Rectal smooth muscle tissue (tissue), 1 donor: ENCODE results near the gene BTN1A1.
"Not testable (repeated sequence)": the region's sequence is repeated elsewhere in the genome, so short reads cannot be mapped to it uniquely, and the experiment has no call there.

Experiments used
- H3K27ac ChIP-seq: one replicate; pipeline ENCODE4 v1.7.0; 2013; ENCODE audit warnings: low read depth, low read length, inconsistent platforms
- H3K27me3 ChIP-seq: one replicate; pipeline ENCODE4 v1.7.0; 2013; ENCODE audit warnings: low read length; ENCODE audit not compliant: control insufficient read depth, insufficient read depth
- H3K36me3 ChIP-seq: one replicate; pipeline ENCODE4 v1.7.0; 2013; ENCODE audit warnings: low read length; ENCODE audit not compliant: control insufficient read depth, insufficient read depth
- H3K4me1 ChIP-seq: one replicate; pipeline ENCODE4 v1.7.0; 2013; ENCODE audit warnings: low read length; ENCODE audit not compliant: control insufficient read depth, insufficient read depth
- H3K4me3 ChIP-seq: one replicate; pipeline ENCODE4 v1.7.0; 2013; ENCODE audit warnings: low read length
- H3K9ac ChIP-seq: one replicate; pipeline ENCODE4 v1.7.0; 2013; ENCODE audit warnings: low read length

BTN1A1 gene

DNA sequence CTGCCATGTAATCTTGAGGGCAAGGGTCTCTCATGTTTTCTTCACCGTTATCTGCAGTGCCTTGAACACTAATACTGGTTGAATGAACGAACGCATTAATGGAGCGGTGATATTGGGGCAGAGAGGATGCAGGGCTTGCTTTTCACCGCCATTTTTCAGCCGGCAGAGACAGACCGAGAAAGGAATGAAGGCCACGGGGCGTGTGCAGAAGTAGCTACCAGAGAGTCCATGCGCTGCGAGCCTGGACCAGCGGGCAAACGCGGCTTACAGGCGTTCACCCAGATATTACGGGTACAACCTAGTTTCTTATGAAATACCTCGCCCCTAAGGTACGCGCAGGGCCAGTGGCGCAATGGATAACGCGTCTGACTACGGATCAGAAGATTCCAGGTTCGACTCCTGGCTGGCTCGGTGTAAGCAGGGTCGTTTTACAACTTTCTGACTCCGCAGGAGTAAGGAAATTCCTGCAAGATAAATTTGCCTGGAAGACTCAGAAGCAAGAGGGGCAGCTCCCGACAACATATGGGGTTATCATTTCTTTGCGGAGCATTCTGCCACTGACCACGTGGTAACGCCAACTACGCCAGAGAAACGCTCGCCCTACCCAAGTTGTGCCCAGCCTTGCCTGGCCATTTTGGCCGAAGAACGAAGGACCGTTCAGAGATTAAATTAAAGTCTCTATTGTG, 37.2 kb downstream of the BTN1A1 start:
- peaks cover 16% of the 10 kb centered on the region for H3K4me1 ChIP-seq
- H3K36me3 ChIP-seq: no peaks in the 10 kb centered on the region
- H3K27ac ChIP-seq: peak overlapping the region; percentile 97
- H3K9ac ChIP-seq: peak overlapping the region; percentile 63
- no peaks in the 10 kb centered on the region for H3K27me3 ChIP-seq
- H3K4me3 ChIP-seq: peak overlapping the region; percentile 82

DNA sequence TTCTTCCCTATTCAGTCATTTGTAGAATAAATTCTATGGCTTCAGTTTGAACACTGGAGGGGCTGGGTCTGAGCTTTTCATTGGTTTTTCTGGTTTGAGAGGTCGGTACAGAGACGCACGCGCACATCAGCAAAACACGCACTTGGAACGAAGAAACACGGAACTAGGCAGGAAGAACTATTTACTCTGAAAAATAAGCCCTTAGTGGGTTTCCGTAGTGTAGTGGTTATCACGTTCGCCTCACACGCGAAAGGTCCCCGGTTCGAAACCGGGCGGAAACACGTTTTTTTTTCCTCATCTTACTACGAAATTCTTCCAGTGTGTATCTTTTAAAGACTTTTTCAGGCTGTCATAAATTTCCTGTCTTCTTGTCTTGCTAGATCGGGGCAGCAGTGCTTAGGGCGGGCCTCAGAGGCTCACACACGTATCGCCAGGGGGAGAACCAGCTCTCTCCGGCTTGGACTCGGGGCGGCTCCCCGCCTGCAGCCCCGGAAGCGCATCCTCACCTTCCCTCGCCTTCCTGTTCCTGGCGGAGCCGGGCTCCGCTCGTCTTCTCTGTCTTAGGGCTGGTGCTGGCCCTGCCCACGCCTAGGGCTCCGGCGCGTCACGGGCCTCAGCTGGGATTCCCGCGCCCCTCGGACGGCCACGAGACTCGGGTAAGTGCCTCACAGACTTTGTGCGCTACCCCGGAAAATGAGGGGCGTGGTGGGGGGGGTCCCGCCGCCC, 37.9 kb downstream of the BTN1A1 start, which contains the start of gene HMGN4:
TSS of gene HMGN4 (plus strand) at position 521 of the 726 bp plus-strand sequence. CDS start 6,841 bp downstream, outside the sequence.
- Histone ChIP-seq H3K27me3 (no peaks in the 10 kb centered on the region), H3K4me1 (peaks cover 16% of the 10 kb centered on the region), H3K9ac (peak within 1 kb of the TSS; percentile 90)

DNA sequence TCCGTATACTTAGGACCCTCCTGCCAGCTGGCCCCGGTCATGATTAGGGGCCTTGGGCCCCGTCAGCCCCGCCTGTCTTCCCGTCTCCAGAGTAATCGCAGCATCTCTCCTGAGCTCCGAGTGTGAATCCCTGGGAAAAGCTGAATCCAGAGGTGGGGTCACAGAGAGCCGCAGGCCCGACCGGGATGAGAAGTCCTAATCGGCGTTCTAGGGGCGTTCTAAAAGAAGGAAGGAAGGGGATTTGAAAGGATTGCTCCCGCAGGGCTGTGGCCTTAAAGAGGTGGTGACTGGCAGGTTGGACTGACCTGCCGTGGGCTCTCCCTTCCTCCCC, 38.4 kb downstream of the BTN1A1 start:
- no peaks in the 10 kb centered on the region for H3K27me3 ChIP-seq
- H3K36me3 ChIP-seq: no peaks in the 10 kb centered on the region
- H3K4me3 ChIP-seq: peak overlapping the region; percentile 82
- H3K9ac ChIP-seq: peak overlapping the region; percentile 90
- peak overlapping the region; percentile 97 for H3K27ac ChIP-seq
- peaks cover 16% of the 10 kb centered on the region for H3K4me1 ChIP-seq

More for the DNA sequence above, 37.9 kb downstream of the BTN1A1 start, which contains the start of gene HMGN4:
- no peaks in the 10 kb centered on the region for H3K36me3 ChIP-seq
- peak within 1 kb of the TSS; percentile 82 for H3K4me3 ChIP-seq
- H3K27ac ChIP-seq: peak within 1 kb of the TSS; percentile 97

DNA sequence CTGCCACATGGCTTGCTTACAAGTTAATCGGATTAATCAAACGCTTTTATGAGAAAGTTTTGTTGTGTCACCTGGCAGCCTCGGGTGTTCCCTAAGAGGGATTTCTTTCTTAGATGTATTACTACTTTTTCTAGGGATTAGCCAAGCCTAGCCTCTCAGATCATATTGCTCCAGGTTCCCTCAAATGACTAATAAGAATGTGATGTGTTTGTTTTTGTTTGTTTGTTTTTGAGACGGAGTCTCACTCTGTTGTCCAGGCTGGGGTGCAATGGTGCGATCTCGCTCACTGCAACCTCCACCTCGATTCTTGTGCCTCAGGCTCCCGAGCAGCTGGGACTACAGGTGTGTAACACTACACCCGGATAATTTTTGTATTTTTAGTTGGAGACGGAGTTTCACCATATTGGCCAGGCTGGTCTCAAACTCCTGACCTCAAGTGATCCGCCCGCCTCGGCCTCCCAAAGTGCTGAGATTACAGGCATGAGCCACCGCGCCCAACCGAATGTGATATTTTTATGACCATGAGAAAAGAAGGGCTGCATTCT, 39.0 kb downstream of the BTN1A1 start:
- Histone ChIP-seq H3K36me3 (no peaks in the 10 kb centered on the region), H3K27ac (peak overlapping the region; percentile 97), H3K4me3 (peak overlapping the region; percentile 82), H3K9ac (no peak overlapping the region), H3K4me1 (peaks cover 16% of the 10 kb centered on the region), H3K27me3 (no peaks in the 10 kb centered on the region)

DNA sequence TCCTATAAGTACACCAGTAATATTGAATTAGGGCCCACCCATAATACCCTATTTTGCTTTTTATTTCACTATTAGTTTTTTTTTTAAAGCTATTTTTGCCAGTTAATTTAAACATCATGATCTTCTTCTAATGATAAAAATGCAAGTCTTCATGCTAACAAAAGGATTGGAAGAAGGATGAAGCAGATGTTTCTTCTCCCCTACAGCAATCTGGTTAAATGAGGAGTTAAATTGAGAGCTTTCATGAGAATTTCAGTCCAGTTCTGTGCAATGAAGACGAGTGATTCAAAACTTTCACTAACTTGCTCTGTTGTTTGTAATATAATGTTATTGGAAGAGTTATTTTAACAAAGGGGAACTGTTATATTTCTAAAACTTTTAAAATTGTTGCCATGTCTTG, 41.5 kb downstream of the BTN1A1 start:
- Histone ChIP-seq H3K27me3 (no peaks in the 10 kb centered on the region), H3K9ac (no peak overlapping the region), H3K27ac (no peak overlapping the region), H3K4me1 (peaks cover 10% of the 10 kb centered on the region), H3K4me3 (no peak overlapping the region), H3K36me3 (peaks cover 6% of the 10 kb centered on the region)

DNA sequence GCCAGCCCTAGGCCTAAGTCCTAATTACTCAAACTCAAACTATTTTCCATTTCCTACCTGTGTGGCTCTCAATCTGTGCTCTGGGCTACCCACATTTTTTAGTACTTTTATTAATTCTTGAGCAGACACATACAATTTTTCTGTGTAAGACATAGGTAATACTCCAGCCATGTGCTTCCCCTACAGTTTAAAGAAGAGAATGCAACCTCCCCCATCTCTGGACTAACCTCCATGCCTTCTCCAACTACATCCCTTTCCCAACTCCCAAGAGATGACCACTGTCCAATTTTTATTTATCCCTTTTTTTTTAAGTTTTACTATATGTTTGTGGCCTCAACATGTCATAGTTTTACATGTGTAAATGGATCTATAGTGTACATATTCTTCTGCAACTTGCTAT, 43.9 kb downstream of the BTN1A1 start:
- Histone ChIP-seq H3K36me3 (peaks cover 6% of the 10 kb centered on the region), H3K4me3 (no peak overlapping the region), H3K4me1 (peaks cover 4% of the 10 kb centered on the region), H3K27me3 (no peaks in the 10 kb centered on the region), H3K27ac (no peak overlapping the region), H3K9ac (no peak overlapping the region)

DNA sequence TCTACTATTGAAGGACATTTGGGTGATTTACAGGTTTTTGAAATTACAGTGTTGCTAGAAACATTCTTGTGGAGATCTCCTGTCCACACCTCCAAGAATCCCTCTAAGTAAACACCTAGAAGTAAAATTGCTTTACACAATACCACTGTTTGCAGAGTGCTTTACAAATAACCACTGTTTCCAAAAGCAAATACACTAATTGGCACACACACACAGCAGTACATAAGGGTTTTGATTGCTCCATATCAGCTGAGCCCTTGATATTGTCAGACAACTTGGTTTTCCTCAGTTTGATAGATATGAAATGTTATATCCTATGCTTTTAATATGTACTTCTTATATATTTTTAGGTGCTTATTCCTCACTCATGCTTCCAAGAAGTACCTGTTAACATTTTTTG, 44.4 kb downstream of the BTN1A1 start:
- H3K4me1 ChIP-seq: peaks cover 2% of the 10 kb centered on the region
- H3K36me3 ChIP-seq: peaks cover 6% of the 10 kb centered on the region
- no peak overlapping the region for H3K9ac ChIP-seq
- H3K27me3 ChIP-seq: no peaks in the 10 kb centered on the region
- no peak overlapping the region for H3K4me3 ChIP-seq
- H3K27ac ChIP-seq: no peak overlapping the region

DNA sequence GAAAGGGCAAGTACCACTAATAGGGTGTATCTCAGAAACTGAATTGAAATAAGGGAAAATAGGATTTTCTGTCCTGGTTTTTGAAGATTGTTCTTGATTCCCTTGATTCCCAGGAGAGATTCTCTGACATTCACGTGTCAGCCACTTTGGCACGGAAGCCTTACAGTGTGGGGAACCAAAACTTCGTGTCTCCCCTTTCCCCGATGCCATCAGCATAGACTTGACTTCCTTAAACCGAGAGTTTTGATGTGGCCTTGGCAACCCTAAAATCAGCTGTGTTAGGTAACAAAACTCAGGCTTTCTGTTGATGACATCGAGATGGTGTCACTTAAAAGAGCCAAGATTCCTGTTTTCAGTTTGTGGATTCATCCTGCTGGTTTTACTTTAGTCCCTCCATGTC, 45.5 kb downstream of the BTN1A1 start:
- Histone ChIP-seq H3K4me1 (no peaks in the 10 kb centered on the region), H3K9ac (no peak overlapping the region), H3K27ac (no peak overlapping the region), H3K36me3 (peaks cover 6% of the 10 kb centered on the region), H3K4me3 (no peak overlapping the region), H3K27me3 (no peaks in the 10 kb centered on the region)

DNA sequence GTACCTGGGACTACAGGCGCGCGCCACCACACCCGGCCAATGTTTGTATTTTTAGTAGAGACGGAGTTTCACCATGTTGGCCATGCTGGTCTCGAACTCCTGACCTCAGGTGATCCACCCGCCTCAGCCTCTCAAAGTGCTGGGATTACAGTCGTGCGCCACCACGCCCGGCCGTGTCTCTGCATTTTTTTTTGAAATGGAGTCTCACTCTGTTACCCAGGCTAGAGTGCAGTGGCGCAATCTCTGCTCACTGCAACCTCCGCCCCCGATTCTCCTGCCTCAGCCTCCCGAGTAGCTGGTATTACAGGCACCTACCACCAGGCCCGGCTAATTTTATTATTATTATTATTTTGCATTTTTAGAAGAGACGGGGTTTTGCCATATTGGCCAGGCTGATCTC, 47.3 kb downstream of the BTN1A1 start:
- not testable (repeated sequence) for H3K9ac ChIP-seq, H3K36me3 ChIP-seq, H3K27ac ChIP-seq

DNA sequence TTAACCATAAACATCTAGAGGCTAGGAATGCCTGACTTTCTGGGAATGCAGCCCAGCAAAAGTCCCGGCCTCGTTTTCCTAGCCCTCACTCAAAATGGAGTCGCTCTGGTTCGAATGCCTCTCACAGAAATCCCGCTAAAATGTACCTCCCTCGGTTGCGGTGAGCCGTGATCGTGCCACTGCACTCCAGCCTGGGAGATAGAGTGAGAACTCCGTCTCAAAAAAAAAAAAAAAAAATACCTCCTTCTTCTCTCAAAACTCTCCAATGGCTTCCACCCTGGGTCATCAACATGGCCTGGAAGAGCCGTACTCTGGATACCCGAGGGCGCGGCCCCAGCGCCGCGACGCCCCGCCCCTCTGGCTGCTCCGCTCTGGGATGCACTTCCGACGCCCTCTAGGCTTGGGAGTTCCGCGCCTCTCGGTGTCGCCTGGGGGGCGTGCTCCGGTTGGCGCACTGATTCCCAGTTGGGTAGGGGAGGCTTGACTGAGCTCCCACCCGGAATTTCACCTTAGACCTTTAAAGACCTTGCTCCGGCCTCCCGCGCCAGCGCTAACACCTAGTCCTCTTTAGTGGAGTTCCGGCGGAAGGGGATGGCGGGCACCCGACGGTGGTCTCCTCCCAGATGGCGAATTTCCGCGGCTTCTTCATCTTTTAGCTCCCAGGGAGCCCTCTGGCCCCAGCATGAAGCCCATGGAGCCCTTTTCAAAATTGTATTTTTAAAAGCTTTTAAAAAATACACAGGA, 50.3 kb downstream of the BTN1A1 start:
- Histone ChIP-seq H3K36me3 (peaks cover 3% of the 10 kb centered on the region), H3K27ac (no peak overlapping the region), H3K4me1 (no peaks in the 10 kb centered on the region), H3K27me3 (no peaks in the 10 kb centered on the region), H3K9ac (peak overlapping the region; percentile 14), H3K4me3 (peak overlapping the region; percentile 65)

More for the DNA sequence above, 47.3 kb downstream of the BTN1A1 start:
- H3K27me3 ChIP-seq, H3K4me3 ChIP-seq, H3K4me1 ChIP-seq: not testable (repeated sequence)

DNA sequence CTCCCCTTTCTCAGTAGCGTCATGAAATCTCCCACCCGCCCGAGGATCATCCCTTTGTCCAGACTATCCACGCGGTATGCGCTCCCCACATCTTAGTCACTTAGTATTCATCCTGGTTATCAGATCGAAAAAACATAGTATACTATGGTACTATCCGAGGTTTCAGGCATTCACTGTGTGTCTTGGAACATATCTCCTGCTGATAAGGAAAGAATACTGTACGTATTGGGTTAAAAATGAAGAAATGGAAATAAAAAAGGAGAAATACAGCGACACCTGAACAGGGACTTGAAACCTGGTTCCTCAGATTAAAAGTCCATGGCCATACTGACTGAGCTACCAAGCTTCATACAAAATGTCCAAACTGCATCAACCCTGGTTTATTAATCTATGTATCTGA, 52.1 kb downstream of the BTN1A1 start:
- no peak overlapping the region for H3K4me3 ChIP-seq
- no peak overlapping the region for H3K9ac ChIP-seq

DNA sequence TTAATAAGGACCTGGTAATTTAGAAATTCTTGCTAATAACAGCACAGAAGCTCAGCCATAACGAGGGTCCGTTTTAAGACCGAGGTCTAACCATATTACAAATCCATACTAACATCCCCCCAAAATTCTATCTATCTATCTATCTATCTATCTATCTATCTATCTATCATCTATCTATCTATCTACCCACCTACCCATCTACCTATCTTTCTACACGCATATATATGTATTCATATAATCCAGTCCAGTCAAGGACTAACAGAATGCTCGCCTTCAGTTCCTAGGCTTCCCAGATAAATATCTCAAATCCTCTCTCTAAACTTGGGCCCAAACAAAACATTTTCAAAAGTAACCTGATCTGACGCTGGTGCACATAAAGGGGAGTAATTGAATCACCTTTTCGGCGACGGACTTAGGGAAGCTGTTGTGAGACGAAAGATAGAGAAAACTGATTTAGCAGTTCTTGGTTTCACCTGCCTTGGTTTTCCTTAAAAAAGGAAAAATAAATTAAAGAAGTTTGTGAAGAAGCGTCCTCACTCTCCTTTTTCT, 52.6 kb downstream of the BTN1A1 start:
- Histone ChIP-seq H3K27ac (no peak overlapping the region), H3K9ac (no peak overlapping the region), H3K4me1 (no peaks in the 10 kb centered on the region), H3K27me3 (no peaks in the 10 kb centered on the region), H3K36me3 (no peaks in the 10 kb centered on the region), H3K4me3 (peak overlapping the region; percentile 58)

More for the DNA sequence above, 52.1 kb downstream of the BTN1A1 start:
- Histone ChIP-seq H3K27ac (no peak overlapping the region), H3K36me3 (no peaks in the 10 kb centered on the region), H3K27me3 (no peaks in the 10 kb centered on the region), H3K4me1 (no peaks in the 10 kb centered on the region)
